Spleen (tissue), 11 donors: ENCODE data around the gene PCSK9. TPM values are rescaled to one million over a fixed set of nuclear protein-coding genes. Genes with fewer than 3 reads are reported as not detected.

Experiments used
- DNase-seq: peaks from one replicate; pipeline ENCODE4 v3.0.0-alpha.2; 2020
- H3K27ac ChIP-seq, 8 donors: fragments of 200-600 bp; sonication (generic) in 7 of 8; 1 replicate in 4 of 8; 2 replicates in 4 of 8; pipeline versions ENCODE4 v1.5.0 to v1.8.0; 2016 to 2021; ENCODE audit warnings: inconsistent platforms in 4 of 8, mild to moderate bottlenecking in 4 of 8, moderate library complexity in 1 of 8
- H3K27me3 ChIP-seq, 7 donors: fragments of 200-600 bp; sonication (generic) in 6 of 7; replicated peaks in 1 of 7; 1 replicate in 4 of 7; 2 replicates in 3 of 7; pipeline versions ENCODE4 v1.5.0 to v1.8.0; 2016 to 2021; ENCODE audit warnings: inconsistent platforms in 3 of 7, mild to moderate bottlenecking in 1 of 7
- H3K36me3 ChIP-seq, 6 donors: fragments of 200-600 bp; sonication (generic) in 5 of 6; 1 replicate in 4 of 6; 2 replicates in 2 of 6; pipeline versions ENCODE4 v1.5.0 to v1.8.0; 2016 to 2021; ENCODE audit warnings: inconsistent platforms in 2 of 6
- H3K4me1 ChIP-seq, 6 donors: fragments of 200-600 bp; sonication (generic) in 5 of 6; 1 replicate in 3 of 6; 2 replicates in 3 of 6; pipeline versions ENCODE4 v1.5.0 to v1.8.0; 2016 to 2021; ENCODE audit warnings: inconsistent platforms in 3 of 6
- H3K4me3 ChIP-seq, 8 donors: fragments of 200-600 bp; sonication (generic) in 7 of 8; 1 replicate in 4 of 8; 2 replicates in 4 of 8; pipeline versions ENCODE4 v1.5.0 to v1.8.0; 2016 to 2021; ENCODE audit warnings: inconsistent platforms in 4 of 8, mild to moderate bottlenecking in 4 of 8, moderate library complexity in 2 of 8
- H3K9me3 ChIP-seq, 8 donors: fragments of 200-600 bp; sonication (generic) in 7 of 8; 1 replicate in 4 of 8; 2 replicates in 4 of 8; pipeline versions ENCODE4 v1.5.0 to v1.8.0; 2016 to 2021; ENCODE audit warnings: inconsistent platforms in 4 of 8
- POLR2A ChIP-seq, 3 donors: fragments of 450-650 bp; IDR thresholded peaks; one replicate each; pipeline ENCODE4 v1.5.1; 2017; ENCODE audit warnings: antibody characterized with exemption in 3 of 3, mild to moderate bottlenecking in 1 of 3
- POLR2AphosphoS5 ChIP-seq, 3 donors: sonication (generic); formaldehyde crosslinking; IDR thresholded peaks; one replicate each; pipeline ENCODE4 v1.5.1; 2017; ENCODE audit warnings: antibody characterized with exemption in 3 of 3
- WGBS, 5 donors: extraction: QIAGEN DNeasy Blood & Tissue Kit in 3 of 5; methylation state at CpG; one replicate each; pipeline versions ENCODE4 v1.1.5 to v1.1.7; 2013 to 2018; 5-methylcytosine and 5-hydroxymethylcytosine counted together
- intact Hi-C: fragments of 100-400 bp; cut with DNase I; formaldehyde crosslinking; loops from one replicate; pipeline ENCODE4 v1.15.0; 2023; ENCODE audit warnings: low total_unique reads
- polyA plus RNA-seq, 3 donors: library from polyadenylated mRNA; stranded (reverse); fragments of 200-250 nt; gene quantifications; one replicate each; pipeline ENCODE4 v1.2.1, GENCODE V29; 2013
- total RNA-seq, 7 donors: library from RNA; depleted of rRNA in 3 of 7; stranded (reverse); fragments of >200 nt in 3 of 7; fragmentation: NEBNext Ultra II Directional in 4 of 7; extraction: Animal tissue kit (Norgen Biotek cat#: 25700) in 4 of 7; gene quantifications; one replicate each; pipeline versions ENCODE4 v1.1.0 to v1.2.1, GENCODE V29; 2016 to 2021
- TF ChIP-seq, protein P1 (sequence below), 11 experiments: fragments of 200-600 bp in 7 of 11; fragments of 450-650 bp in 4 of 11; sonication (generic) in 4 of 11; IDR thresholded peaks in 8 of 11; conservative IDR thresholded peaks in 3 of 11; 1 replicate in 7 of 11; 2 replicates in 4 of 11; pipeline versions ENCODE4 v1.4.0 to v1.8.0; 2016 to 2021; ENCODE audit warnings: antibody characterized with exemption in 11 of 11, inconsistent platforms in 4 of 11, mild to moderate bottlenecking in 1 of 11
- donor health status: healthy with polysubstance abuse.
- donor health status: DM: no; HTN: no; CAD: no; lungs with moderate emphysema.
- donor health status: DM: no; HTN: no; CAD: no.
- donor health status: Bipolar disorder and iron deficiency.
- donor health status: healthy.
- donor health status: DM: no; HTN: no; CAD: no.
- donor health status: DM: yes; HTN: yes; CAD: no.

The PCSK9 gene
- total and polyA plus RNA-seq, 10 donors: 0.03 to 0.85 (median 0.18) TPM; not detected in 3

DNA sequence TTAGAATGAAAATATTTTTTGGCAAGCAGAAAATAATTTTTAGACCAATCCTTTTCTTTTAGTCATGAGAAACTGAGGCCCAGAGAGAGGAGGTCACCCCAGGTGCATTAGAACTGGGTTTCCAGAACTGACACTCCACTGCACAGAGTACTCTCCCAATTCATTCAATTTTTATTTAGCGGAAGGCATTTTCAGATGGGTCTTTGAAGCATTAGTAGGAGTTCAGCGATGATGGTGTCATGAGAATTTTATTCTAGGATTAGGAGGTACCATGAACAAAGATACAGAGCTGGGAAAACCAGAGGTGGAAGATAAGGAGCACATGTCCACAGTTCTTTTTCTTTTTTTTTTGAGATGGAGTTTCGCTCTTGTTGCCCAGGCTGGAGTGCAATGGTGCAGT lies 2.3 kb downstream of the PCSK9 start:
- peaks cover 0 to 23% (median 0%) of the 10 kb centered on the region in 6 donors for H3K36me3 ChIP-seq
- TF ChIP-seq POLR2A (IDR thresholded peaks at IDR 0.05) (no peak), POLR2AphosphoS5 (IDR thresholded peaks at IDR 0.05) (no peak)
- TF ChIP-seq, protein P1, sequence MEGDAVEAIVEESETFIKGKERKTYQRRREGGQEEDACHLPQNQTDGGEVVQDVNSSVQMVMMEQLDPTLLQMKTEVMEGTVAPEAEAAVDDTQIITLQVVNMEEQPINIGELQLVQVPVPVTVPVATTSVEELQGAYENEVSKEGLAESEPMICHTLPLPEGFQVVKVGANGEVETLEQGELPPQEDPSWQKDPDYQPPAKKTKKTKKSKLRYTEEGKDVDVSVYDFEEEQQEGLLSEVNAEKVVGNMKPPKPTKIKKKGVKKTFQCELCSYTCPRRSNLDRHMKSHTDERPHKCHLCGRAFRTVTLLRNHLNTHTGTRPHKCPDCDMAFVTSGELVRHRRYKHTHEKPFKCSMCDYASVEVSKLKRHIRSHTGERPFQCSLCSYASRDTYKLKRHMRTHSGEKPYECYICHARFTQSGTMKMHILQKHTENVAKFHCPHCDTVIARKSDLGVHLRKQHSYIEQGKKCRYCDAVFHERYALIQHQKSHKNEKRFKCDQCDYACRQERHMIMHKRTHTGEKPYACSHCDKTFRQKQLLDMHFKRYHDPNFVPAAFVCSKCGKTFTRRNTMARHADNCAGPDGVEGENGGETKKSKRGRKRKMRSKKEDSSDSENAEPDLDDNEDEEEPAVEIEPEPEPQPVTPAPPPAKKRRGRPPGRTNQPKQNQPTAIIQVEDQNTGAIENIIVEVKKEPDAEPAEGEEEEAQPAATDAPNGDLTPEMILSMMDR (IDR thresholded peaks at IDR 0.05 in 8 of 11, conservative IDR thresholded peaks at IDR 0.05 in 3 of 11): no peak
- no peak for DNase-seq
- H3K27me3 ChIP-seq: peaks cover 0 to 59% (median 22%) of the 10 kb centered on the region in 7 donors
- intact Hi-C loops: no loop called here
- no peaks in the 10 kb centered on the region for H3K9me3 ChIP-seq
- H3K4me1 ChIP-seq: peaks cover 0 to 30% (median 10%) of the 10 kb centered on the region in 6 donors
- no peak overlapping the region for H3K4me3 ChIP-seq
- 62 to 99% (median 85%) methylated on average over 3 of the region's 3 CpGs for WGBS, 5 donors
- H3K27ac ChIP-seq: no peak overlapping the region

DNA sequence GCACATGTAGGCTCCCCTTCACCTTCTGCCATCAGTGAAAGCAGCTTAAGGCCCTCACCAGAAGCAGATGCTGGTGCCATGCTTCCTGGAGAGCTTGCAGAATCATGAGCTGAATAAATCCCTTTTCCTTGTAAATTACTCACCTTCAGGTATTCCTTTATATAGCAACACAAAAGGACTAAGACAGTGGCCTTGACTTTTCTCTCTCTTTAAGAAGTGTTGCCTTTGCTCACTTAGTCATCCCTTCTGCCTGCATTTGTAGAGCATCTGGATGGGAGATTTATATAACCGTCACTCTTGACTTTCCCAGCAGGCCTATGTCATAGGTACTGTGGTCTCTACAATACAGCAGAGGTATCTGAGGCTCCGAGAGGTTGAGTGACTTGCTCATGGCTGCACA lies 3.7 kb downstream of the PCSK9 start:
- no peak for TF ChIP-seq POLR2A (IDR thresholded peaks at IDR 0.05)

DNA sequence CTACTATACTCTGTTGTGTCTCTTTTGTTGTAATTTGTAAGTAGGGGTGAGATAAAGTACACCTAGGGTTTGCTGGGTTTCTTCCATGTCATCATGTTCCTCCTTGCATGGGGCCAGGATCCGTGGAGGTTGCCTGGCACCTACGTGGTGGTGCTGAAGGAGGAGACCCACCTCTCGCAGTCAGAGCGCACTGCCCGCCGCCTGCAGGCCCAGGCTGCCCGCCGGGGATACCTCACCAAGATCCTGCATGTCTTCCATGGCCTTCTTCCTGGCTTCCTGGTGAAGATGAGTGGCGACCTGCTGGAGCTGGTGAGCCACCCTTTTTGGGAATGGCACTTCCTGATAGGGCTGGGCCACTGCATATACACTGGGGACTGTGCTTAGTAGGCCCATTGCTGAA lies 4.4 kb downstream of the PCSK9 start:
- TF ChIP-seq POLR2A (IDR thresholded peaks at IDR 0.05) (no peak), POLR2AphosphoS5 (IDR thresholded peaks at IDR 0.05) (no peak)
- DNase-seq: no peak
- H3K27me3 ChIP-seq: peaks cover 0 to 38% (median 22%) of the 10 kb centered on the region in 7 donors
- no peaks in the 10 kb centered on the region for H3K9me3 ChIP-seq
- no peak overlapping the region for H3K4me3 ChIP-seq
- 92 to 95% (median 92%) methylated on average over 6 to 9 of the region's 9 CpGs for WGBS, 5 donors
- intact Hi-C loops: no loop called here
- peaks cover 0 to 19% (median 10%) of the 10 kb centered on the region in 6 donors for H3K4me1 ChIP-seq
- no peak overlapping the region for H3K27ac ChIP-seq
- peaks cover 0 to 36% (median 0%) of the 10 kb centered on the region in 6 donors for H3K36me3 ChIP-seq

More for the DNA sequence above, 3.7 kb downstream of the PCSK9 start:
- WGBS, 5 donors: 88 to 98% (median 95%) methylated on average over 2 of the region's 2 CpGs
- H3K9me3 ChIP-seq: no peaks in the 10 kb centered on the region
- peaks cover 0 to 45% (median 22%) of the 10 kb centered on the region in 7 donors for H3K27me3 ChIP-seq
- H3K4me1 ChIP-seq: peaks cover 0 to 24% (median 10%) of the 10 kb centered on the region in 6 donors
- no peak for DNase-seq
- H3K27ac ChIP-seq: no peak overlapping the region
- no peak overlapping the region for H3K4me3 ChIP-seq
- intact Hi-C loops: no loop called here
- peaks cover 0 to 36% (median 0%) of the 10 kb centered on the region in 6 donors for H3K36me3 ChIP-seq

DNA sequence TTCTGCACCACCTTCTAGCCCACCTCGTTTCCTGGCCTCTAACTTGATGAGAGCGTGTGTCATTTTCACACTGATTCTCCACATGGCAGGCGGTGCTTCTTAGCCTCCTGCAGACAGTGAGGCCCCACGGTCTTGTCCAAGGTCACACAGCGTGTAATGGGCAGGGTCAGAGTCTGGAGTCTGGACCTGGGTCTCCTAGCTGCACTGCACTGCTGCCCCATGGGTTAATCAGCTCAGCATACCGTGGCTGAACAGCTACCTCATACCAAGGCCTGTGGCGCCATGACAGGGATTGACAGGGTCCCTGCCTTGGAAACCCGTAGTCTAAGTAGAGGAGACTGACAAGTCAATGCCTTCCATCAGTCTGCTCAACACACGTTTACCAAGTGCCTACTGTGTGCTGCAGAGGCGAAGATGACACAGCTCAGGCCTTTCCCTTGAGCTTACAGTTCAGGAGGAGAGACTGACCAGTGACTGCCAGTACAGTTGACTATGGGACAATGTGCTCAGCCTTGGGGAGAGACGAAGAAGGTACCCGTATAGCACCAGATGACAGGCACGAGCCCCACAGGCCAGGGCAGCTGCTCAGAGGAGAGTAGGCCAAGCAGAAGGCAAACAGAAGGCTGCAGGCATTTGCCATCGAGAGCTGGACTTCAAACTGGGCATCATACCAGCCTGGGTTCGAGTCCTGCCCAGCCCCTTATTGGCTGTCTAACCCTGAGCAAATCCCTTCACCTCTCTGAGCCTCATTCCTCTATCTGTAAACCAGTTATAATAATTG lies 5.5 kb downstream of the PCSK9 start:
- peaks cover 0 to 27% (median 13%) of the 10 kb centered on the region in 7 donors for H3K27me3 ChIP-seq
- TF ChIP-seq POLR2A (IDR thresholded peaks at IDR 0.05) (no peak), POLR2AphosphoS5 (IDR thresholded peaks at IDR 0.05) (no peak)
- TF ChIP-seq, protein P1 (IDR thresholded peaks at IDR 0.05 in 8 of 11, conservative IDR thresholded peaks at IDR 0.05 in 3 of 11): no peak
- peaks cover 0 to 36% (median 0%) of the 10 kb centered on the region in 6 donors for H3K36me3 ChIP-seq
- H3K4me3 ChIP-seq: no peak overlapping the region
- intact Hi-C loops: no loop called here
- DNase-seq: no peak
- no peak overlapping the region for H3K27ac ChIP-seq
- 84 to 94% (median 88%) methylated on average over 15 of the region's 15 CpGs for WGBS, 5 donors
- peaks cover 0 to 13% (median 3%) of the 10 kb centered on the region in 6 donors for H3K4me1 ChIP-seq
- H3K9me3 ChIP-seq: no peaks in the 10 kb centered on the region

DNA sequence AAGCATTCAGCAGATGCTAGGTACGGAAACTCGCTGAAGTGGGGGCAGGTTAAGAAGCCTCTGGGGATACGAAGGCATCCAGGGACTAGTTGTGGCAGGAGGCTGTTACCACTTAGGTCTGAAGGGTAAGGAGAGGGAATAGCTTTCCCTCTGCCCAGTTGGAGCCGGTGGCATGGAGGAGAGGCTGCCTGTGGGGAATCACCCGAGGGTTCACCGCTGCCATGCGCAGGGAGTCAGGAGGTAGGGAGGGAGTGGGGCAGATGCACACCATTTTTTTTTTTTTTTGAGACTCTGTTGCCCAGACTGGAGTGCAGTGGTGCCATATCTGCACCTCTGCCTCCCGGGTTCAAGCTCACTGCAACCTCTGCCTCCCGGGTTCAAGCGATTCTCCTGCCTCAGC lies 6.1 kb downstream of the PCSK9 start:
- H3K27me3 ChIP-seq: peaks cover 0 to 21% (median 7%) of the 10 kb centered on the region in 7 donors
- intact Hi-C loops: no loop called here
- DNase-seq: no peak
- no peak for TF ChIP-seq POLR2AphosphoS5 (IDR thresholded peaks at IDR 0.05)
- TF ChIP-seq, protein P1 (IDR thresholded peaks at IDR 0.05 in 8 of 11, conservative IDR thresholded peaks at IDR 0.05 in 3 of 11): no peak
- no peak for TF ChIP-seq POLR2A (IDR thresholded peaks at IDR 0.05)
- WGBS, 5 donors: 89 to 96% (median 93%) methylated on average over 10 of the region's 10 CpGs
- H3K4me3 ChIP-seq: no peak overlapping the region
- H3K4me1 ChIP-seq: peaks cover 0 to 7% (median under 1%) of the 10 kb centered on the region in 6 donors
- H3K36me3 ChIP-seq: peaks cover 0 to 36% (median 0%) of the 10 kb centered on the region in 6 donors
- H3K27ac ChIP-seq: no peak overlapping the region
- no peaks in the 10 kb centered on the region for H3K9me3 ChIP-seq
